ENCODE data around the gene CBX4.

DNA sequence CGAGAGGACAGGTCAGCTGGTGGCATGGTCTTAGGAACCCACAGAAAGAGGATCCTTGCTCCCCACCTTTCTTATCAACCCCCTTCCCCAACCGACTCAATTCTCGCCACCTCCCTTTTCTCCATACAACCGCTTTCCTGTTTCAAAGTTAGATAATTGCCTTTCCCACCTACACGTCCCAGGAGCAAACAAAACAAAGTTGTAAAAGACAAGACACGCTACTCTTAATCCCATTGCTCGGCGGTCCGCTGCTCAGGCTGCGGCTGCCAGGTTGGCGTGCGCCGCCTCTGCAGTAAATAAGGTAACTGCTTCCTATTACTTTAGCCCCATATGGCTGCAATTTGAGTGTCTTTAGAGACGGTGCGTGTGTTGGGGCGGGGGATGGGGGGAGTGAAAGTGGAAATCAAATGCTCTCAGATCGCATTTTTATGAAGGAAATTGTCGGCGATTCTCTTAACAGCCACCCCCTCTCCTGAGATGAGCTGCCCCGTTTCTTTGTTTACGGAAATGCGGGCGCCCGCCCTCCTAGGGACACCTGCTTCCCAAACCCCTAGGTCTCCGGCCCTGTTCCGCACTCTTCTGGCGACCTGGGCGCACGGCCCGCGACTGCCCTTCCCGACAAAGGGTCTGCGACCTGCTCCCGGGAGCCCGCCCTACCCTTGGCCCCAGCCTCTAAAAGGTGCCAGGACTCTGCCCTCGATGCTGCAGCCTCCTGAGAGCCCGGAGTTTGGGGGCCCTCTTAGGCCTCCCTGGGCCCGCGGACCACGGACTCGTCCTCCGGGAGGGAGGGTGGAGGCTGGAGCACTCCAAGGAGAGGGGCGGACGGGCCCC, 38.7 kb downstream of the CBX4 start:
- TF ChIP-seq ZNF431 (CRISPR knock-in tag; IDR thresholded peaks at IDR 0.05; ENCODE audit: borderline replicate concordance, low read depth) (no peak), RXRB (CRISPR knock-in tag; IDR thresholded peaks at IDR 0.05; ENCODE audit: borderline replicate concordance) (no peak), NFIC (IDR thresholded peaks at IDR 0.05; ENCODE audit: low read length) (no peak), MXI1 (IDR thresholded peaks at IDR 0.05; ENCODE audit: borderline replicate concordance, low read depth, low read length) (no peak), MLX (CRISPR knock-in tag; IDR thresholded peaks at IDR 0.05) (no peak), POLR2A (IDR thresholded peaks at IDR 0.05; ENCODE audit: insufficient read depth in 1 of 2, low read depth in 2 of 2, low read length in 2 of 2) (no peak), USF2 (IDR thresholded peaks at IDR 0.05; ENCODE audit: low read depth, low read length) (no peak), USF2 (CRISPR knock-in tag; IDR thresholded peaks at IDR 0.05; ENCODE audit: borderline replicate concordance) (no peak), CREB1 (IDR thresholded peaks at IDR 0.05) (no peak), CREB1 (CRISPR knock-in tag; IDR thresholded peaks at IDR 0.05) (no peak), CHD2 (IDR thresholded peaks at IDR 0.05; ENCODE audit: low read depth, low read length) (no peak), ZNF678 (CRISPR knock-in tag; IDR thresholded peaks at IDR 0.05) (no peak)
- TF ChIP-seq, protein P1, sequence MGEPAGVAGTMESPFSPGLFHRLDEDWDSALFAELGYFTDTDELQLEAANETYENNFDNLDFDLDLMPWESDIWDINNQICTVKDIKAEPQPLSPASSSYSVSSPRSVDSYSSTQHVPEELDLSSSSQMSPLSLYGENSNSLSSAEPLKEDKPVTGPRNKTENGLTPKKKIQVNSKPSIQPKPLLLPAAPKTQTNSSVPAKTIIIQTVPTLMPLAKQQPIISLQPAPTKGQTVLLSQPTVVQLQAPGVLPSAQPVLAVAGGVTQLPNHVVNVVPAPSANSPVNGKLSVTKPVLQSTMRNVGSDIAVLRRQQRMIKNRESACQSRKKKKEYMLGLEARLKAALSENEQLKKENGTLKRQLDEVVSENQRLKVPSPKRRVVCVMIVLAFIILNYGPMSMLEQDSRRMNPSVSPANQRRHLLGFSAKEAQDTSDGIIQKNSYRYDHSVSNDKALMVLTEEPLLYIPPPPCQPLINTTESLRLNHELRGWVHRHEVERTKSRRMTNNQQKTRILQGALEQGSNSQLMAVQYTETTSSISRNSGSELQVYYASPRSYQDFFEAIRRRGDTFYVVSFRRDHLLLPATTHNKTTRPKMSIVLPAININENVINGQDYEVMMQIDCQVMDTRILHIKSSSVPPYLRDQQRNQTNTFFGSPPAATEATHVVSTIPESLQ (CRISPR knock-in tag; conservative IDR thresholded peaks at IDR 0.05) = no peak
- TF ChIP-seq, protein P2, sequence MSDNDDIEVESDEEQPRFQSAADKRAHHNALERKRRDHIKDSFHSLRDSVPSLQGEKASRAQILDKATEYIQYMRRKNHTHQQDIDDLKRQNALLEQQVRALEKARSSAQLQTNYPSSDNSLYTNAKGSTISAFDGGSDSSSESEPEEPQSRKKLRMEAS (IDR thresholded peaks at IDR 0.05) = no peak
